ENCODE results near the gene TMEM117. TPM values are rescaled to one million over a fixed set of nuclear protein-coding genes. Genes with fewer than 3 reads are reported as not detected.
"Not testable (repeated sequence)": the region's sequence is repeated elsewhere in the genome, so short reads cannot be mapped to it uniquely, and the experiment has no call there.

Gene TMEM117
- total and polyA plus RNA-seq, 12 donors, result 4.0 to 8.5 (median 7.1) TPM

DNA sequence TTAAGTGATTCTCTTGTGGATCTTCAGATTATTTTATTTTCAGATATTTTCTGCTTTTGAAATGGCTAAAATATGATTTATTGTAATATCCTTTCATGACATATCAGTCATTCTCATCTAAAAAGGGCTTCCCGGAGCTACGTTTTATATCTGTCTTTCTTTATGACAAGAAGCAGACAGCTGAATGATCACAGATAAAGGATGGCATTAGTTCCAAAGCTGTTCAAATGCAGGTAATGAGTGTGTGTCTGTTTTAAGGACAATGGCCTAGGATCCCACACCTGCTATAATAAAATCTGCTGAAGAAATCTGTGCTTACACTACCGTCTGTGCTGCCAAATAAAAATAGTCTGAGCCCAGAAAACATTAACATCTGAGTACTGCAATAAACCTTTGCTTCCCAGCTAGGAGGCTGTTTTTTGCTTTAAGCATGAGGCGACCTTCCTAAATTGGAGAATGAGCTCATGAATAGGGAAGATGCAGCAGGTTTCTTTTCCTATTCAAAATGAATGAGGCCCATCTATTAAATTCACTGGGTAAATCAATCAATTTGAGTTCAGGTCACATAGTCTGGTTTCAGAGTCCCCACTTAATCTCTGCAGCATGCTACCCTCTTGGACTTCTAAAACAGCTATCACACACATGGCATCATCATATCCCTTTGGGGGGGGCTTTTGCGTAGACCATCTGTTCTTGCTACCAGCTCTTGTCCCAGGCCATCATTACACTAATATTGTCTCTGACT, 541.7 kb downstream of the TMEM117 start:
- WGBS, 2 donors, result 81 to 82% methylated on average over 5 of the region's 5 CpGs
- DNase-seq (no peak), ATAC-seq (no peak)
- H3K4me3 ChIP-seq, result no peak overlapping the region
- no peaks in the 10 kb centered on the region for H3K9me3 ChIP-seq
- peaks cover 0 to 8% (median 0%) of the 10 kb centered on the region in 9 donors for H3K36me3 ChIP-seq
- no peak overlapping the region for H3K27ac ChIP-seq
- no peaks in the 10 kb centered on the region for H3K4me1 ChIP-seq
- TF ChIP-seq, protein P1, sequence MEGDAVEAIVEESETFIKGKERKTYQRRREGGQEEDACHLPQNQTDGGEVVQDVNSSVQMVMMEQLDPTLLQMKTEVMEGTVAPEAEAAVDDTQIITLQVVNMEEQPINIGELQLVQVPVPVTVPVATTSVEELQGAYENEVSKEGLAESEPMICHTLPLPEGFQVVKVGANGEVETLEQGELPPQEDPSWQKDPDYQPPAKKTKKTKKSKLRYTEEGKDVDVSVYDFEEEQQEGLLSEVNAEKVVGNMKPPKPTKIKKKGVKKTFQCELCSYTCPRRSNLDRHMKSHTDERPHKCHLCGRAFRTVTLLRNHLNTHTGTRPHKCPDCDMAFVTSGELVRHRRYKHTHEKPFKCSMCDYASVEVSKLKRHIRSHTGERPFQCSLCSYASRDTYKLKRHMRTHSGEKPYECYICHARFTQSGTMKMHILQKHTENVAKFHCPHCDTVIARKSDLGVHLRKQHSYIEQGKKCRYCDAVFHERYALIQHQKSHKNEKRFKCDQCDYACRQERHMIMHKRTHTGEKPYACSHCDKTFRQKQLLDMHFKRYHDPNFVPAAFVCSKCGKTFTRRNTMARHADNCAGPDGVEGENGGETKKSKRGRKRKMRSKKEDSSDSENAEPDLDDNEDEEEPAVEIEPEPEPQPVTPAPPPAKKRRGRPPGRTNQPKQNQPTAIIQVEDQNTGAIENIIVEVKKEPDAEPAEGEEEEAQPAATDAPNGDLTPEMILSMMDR (IDR thresholded peaks at IDR 0.05), result no peak
- intact Hi-C loops (cut with DNase I), result no loop called here
- no peaks in the 10 kb centered on the region for H3K27me3 ChIP-seq

GRCh38 chr12:44379113-44379512, 543.2 kb downstream of the TMEM117 start:
- H3K9me3 ChIP-seq; H3K4me3 ChIP-seq; intact Hi-C loops (cut with DNase I); ATAC-seq; H3K4me1 ChIP-seq; DNase-seq; H3K27ac ChIP-seq; H3K27me3 ChIP-seq; H3K36me3 ChIP-seq: not testable (repeated sequence)

GRCh38 chr12:44379831-44380230, 544.0 kb downstream of the TMEM117 start:
- intact Hi-C loops (cut with DNase I), result no loop called here
- no peak for DNase-seq
- 30 to 51% methylated on average over 3 of the region's 3 CpGs for WGBS, 2 donors
- Histone ChIP-seq H3K9me3 (no peaks in the 10 kb centered on the region), H3K4me1 (no peaks in the 10 kb centered on the region), H3K36me3 (peaks cover 0 to 8% (median 0%) of the 10 kb centered on the region in 9 donors), H3K27ac (no peak overlapping the region), H3K4me3 (no peak overlapping the region), H3K27me3 (no peaks in the 10 kb centered on the region)
- ATAC-seq, result no peak
- TF ChIP-seq, protein P1 (IDR thresholded peaks at IDR 0.05), result no peak

DNA sequence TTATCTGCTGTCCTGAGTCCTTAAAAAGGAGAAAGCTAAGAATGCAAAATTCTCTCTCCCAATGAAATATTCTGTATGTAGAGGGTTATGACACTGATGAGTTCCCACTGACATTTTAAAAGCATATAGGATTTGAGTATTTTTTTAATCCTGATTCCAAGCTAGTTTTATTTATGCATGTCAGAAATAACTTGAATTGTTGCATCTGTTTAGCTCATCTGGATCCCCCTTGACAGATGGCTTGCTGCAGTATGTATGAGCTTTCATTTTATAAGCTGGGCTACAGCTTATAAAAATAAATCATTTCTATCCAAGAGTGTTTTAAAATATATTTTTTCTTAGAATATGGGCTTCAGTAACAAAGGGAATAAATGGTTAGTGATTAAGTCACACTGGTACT, 545.0 kb downstream of the TMEM117 start:
- ATAC-seq, result no peak

GRCh38 chr12:44381341-44381740, 545.5 kb downstream of the TMEM117 start:
- DNase-seq (no peak), ATAC-seq (no peak)
- H3K9me3 ChIP-seq, result no peaks in the 10 kb centered on the region
- TF ChIP-seq, protein P1 (IDR thresholded peaks at IDR 0.05), result no peak
- H3K4me1 ChIP-seq, result no peaks in the 10 kb centered on the region
- H3K4me3 ChIP-seq, result no peak overlapping the region
- peaks cover 0 to 8% (median 0%) of the 10 kb centered on the region in 9 donors for H3K36me3 ChIP-seq
- intact Hi-C loops (cut with DNase I), result no loop called here
- no peaks in the 10 kb centered on the region for H3K27me3 ChIP-seq
- H3K27ac ChIP-seq, result no peak overlapping the region
- WGBS, 2 donors, result 84 to 93% methylated on average over 6 of the region's 6 CpGs

More for the DNA sequence above, 545.0 kb downstream of the TMEM117 start:
- TF ChIP-seq, protein P1 (IDR thresholded peaks at IDR 0.05), result no peak
- no peaks in the 10 kb centered on the region for H3K4me1 ChIP-seq
- peaks cover 0 to 8% (median 0%) of the 10 kb centered on the region in 9 donors for H3K36me3 ChIP-seq
- no peak overlapping the region for H3K27ac ChIP-seq
- no peak overlapping the region for H3K4me3 ChIP-seq
- no peak for DNase-seq
- no peaks in the 10 kb centered on the region for H3K27me3 ChIP-seq
- intact Hi-C loops (cut with DNase I), result no loop called here
- no peaks in the 10 kb centered on the region for H3K9me3 ChIP-seq

Measured in heart right ventricle (tissue), 16 donors.